ENCODE data around the gene PRPF38B.
"Not testable (repeated sequence)": the region's sequence is repeated elsewhere in the genome, so short reads cannot be mapped to it uniquely, and the experiment has no call there.

The PRPF38B gene

DNA sequence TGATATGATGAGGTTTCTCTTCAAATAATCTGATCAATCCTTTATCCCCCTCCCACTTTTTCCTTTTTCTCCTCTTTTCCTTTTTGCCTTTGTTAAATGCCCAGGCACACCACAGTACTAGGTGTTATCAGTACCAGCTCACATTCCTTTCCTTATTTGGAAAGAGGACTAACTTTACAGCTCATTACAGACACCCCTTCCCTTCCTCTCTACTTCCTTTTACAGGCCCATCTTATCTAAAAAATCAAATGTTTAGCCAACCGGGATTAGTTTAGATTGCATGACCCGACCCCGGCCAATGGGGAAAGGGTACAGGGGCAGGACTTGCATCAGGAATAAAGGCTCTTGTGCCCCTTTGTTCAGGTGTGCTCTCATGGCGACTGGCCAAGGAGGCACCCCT lies 10.4 kb upstream of the PRPF38B start:
- not testable (repeated sequence) for DNase-seq

DNA sequence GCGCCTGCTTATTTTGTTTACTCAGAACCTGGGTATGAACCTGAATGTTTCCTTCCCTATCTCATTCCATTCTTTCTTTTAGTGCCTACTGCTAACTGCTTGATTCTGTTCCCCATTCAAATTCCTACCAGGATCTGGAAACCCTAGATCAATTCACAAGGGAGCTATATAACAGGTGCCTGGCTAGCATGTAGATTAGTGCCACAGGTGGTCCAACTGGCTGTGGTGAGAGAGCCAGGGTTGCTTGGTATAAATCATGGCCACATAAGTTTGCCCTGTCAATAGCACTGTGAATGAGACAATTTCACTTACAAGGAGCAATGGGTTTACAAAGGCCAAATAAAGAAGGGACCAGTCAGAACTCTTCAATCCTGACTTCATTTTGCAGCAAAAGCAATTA lies 6.6 kb upstream of the PRPF38B start:
- no peak for DNase-seq

DNA sequence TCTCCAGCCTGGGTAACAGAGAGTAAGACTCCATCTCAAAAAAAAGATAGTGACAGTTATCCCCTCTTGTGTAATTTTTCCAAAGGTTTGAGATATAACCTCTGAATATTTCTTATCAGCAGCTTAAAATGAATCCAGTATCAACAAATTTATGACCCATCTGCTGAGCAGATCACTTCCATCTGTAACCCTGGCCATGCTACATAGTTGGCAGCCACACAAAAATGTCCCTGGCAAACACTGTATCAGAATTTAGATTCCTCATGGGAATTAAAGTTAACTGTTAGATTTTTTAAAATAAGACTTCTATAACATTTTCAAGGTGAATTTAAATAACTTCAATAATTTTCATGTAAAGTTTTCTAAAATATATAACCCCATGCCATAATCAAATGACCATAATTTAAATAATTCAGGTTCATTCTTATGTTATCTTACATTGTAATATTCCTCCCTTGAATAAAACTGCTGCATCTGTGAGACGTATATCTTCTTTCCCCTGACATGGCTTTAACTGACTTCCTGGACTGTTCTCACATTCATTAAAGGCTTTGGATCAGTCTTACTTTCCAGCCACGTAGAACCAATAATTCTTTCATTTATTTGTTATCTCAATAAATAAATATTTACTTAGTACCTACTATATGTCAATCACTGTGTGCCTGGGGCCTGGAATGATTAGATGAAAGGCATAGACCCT lies 5.3 kb upstream of the PRPF38B start:
- DNase-seq, result no peak

DNA sequence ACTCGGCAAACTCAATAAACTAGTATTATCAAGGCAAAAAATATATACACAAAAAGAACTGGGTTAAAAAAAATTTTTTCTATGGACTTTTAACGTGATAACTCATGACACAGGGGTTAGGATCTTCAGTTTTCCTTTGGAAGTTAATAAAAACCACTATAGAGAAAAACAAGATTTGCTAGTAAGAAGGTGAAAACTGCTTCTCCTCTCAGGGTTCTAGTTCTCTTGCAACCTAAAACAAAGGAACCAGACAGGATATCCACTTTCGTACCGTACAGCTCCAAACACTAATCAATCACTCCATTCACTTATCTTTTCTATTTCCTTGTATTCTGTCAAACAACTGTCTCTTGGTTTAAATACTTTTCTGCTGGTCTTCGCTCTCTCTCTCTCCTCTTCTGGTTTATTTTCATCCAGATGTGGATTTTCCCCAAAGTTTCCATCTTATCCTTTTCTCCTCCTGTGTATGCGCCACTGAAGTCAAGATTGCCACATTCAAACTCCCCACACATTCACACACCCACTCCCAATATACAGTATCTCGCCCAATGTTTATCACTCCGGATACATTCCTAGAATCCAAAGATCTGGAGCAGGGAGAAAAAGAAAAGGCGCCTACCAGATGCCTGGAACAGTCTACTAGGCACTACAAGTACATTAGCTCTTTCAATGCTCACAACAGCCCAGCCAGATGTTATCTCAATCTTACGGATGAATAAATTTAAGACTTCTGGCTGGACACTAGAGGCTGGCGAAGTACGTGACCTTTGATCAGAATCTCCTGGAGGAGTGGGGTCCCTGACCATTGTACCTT lies 775 bp upstream of the PRPF38B start:
- no peak for DNase-seq

DNA sequence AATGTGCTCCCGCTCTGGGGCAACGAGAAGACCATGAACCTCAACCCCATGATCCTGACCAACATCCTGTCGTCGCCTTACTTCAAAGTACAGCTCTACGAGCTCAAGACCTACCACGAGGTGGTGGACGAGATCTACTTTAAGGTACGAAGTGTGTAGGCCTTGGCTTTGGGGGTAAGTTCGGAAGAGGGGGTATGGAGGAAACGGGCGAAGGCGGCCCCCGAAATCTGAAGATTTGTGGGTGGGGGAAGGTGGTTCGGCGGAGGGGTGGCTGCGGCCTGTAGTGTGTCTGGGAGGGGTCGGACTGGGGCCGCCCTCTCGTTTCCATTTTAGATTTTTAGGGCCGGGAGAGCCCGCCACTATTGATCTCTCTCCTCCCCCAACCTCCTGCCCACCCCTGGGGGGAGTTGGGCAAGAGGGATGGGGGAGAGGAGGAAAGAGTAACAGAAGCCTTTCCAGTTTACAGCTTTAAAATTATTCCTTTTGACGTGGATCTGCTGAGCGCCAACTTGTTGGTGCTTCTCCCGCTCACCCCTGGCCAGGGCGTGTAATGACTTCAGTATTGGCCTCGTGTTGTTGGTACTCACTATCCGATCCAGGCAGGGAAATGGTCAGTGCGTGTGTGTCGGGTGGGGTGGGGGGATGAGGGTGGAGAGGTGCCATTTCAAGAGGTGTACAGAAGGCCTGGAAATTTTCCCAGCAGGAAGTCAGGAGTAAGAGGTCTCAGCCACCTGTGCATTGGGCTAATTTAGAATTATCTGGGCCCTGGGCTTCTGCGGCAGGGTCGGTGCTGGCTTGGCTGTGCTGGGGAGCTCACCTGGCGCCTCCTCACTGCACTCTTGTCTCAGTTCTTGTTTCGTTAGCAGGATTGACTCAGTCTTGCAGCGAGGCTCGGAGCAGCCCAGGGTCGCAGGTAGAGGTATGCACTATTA lies 880 bp downstream of the PRPF38B start:
- DNase-seq, result peak in 1 of 2 donors; percentile 73

DNA sequence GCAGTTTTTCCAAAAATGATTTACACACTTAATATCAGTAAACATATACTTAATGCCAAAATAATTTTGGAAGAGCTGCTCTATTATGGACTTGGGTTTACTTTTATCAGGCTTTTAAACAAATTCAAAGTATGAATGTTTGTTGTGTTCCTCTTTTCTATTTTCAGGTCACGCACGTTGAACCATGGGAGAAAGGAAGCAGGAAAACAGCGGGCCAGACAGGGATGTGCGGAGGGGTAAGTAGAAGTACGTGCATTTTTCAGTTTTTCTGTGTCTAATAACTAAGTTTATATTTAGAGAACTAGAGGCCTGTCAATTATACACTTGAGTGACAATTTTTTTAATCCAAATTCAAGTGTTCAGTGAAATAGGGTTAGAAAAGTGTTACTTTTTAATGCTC lies 3.4 kb downstream of the PRPF38B start:
- no peak for DNase-seq

DNA sequence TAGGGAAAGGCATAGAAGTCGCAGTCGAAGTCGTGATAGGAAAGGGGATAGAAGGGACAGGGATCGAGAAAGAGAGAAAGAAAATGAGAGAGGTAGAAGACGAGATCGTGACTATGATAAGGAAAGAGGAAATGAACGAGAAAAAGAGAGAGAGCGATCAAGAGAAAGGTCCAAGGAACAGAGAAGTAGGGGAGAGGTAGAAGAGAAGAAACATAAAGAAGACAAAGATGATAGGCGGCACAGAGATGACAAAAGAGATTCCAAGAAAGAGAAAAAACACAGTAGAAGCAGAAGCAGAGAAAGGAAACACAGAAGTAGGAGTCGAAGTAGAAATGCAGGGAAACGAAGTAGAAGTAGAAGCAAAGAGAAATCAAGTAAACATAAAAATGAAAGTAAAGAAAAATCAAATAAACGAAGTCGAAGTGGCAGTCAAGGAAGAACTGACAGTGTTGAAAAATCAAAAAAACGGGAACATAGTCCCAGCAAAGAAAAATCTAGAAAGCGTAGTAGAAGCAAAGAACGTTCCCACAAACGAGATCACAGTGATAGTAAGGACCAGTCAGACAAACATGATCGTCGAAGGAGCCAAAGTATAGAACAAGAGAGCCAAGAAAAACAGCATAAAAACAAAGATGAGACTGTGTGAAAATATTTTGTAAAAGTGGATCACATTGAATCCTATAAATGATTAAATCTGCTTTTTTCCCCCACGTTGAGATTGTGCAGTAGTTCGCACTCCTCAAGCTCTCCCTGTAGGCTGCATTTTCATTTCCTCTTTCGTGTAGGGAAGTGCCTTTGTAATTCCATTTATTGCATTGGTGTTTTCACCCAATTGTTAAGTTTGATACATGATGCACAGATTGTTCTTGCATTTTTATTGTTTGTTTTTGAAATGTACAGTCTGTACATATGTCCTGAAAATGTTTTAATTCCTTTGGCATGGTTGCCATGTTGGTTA lies 7.5 kb downstream of the PRPF38B start:
- DNase-seq, result no peak

DNA sequence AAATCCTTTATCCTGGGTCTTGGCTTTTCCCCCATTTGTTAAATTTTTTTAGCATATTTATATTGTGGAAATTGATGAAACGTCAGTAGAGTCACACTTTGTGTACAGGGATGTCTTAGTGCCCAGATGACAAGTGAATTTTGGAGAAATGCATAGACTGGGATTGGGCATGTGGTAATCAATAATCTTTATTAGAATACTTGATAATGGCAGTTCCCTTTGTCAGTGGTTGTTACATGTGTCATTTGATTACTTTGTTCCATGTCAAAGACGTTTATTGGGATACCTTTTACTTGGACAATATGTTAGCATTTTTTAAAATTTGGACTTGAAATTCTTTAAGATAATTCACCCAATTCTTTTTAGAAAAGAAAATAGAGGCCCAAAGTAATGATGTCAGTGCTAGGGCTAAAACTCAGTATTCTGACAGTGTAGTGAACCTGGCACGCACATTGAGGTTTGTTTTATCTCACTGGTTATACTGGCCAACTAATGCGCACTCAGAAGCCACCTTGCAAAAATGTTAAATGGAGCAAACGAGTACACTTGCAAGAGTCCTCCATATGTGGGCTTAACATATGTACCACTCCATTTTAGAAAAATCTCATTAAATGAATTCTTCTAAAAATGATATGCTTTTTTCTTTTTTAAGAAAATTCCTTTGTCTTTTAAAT lies 9.2 kb downstream of the PRPF38B start:
- no peak for DNase-seq

DNA sequence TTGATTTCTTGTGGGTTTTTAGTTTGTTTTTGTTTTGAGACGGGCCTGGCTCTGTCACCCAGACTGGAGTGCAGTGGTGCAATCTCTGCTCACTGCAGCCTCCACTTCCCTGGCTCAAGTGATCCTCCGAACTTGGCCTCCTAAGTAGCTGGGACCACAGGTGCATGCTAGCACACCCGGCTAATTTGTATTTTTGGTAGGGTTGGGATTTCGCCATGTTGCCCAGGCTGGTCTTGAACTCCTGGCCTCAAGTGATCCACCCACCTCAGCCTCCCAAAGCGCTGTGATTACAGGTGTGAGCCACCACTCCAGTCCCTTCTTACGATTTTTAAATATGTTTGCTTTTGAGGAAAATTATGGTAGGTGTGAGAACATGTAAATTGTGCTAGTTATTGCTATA lies 10.0 kb downstream of the PRPF38B start:
- DNase-seq, result not testable (repeated sequence)

DNA sequence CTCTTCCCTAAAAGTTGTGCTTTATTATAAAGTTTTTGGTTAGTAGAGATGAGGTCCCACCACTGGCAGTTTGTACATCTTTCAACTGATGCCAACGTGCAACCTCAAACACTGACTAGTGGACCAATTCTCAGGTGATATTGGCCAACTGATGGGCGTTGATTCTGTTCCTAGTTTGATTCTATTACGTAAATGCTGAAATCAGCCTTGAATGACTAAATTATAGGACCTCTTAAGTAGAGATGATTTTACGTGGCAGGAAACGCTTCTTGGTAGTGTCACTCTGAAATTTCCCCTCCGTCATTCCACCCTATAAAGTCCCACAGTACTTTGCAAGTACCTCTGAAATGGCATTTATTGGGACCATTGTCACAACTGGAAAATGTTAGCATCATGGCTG lies 11.8 kb downstream of the PRPF38B start:
- no peak for DNase-seq

DNA sequence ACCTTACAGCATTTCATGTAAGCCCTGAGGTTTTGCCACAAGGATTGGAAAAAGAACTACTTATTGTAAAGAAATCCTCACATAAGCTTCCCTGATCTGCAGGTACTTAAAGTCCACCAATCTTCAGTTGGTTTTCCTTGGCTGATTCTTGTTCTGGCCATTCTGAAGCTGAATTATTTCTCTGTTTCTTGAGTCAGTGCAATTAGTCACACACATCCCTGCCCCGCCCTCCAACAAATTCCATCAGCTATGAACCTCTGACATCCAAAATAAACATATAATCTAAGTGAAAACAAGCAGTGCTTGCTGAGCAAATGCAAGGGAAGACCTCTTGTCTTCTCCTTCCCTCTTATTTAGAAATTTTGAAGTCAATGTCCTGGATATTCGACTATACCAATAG lies 12.4 kb downstream of the PRPF38B start:
- DNase-seq, result no peak

DNA sequence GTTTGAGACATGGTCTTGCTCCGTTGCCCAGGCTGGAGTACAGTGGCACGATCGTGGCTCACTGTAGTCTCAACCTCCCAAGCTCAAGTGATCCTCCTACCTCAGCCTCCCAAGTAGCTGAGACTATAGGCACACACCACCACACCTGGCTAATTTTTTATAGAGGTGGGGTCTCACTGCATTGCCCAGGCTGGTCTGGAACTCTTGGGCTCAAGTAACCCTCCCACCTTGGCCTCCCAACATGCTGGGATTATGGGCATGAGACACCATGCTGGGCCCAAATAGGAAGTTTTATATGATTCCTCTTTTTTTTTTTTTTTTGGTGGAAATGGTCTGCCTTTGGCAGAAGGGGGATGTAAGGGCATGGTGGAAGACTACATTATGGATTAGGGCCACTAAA lies 14.5 kb downstream of the PRPF38B start:
- no peak for DNase-seq

DNA sequence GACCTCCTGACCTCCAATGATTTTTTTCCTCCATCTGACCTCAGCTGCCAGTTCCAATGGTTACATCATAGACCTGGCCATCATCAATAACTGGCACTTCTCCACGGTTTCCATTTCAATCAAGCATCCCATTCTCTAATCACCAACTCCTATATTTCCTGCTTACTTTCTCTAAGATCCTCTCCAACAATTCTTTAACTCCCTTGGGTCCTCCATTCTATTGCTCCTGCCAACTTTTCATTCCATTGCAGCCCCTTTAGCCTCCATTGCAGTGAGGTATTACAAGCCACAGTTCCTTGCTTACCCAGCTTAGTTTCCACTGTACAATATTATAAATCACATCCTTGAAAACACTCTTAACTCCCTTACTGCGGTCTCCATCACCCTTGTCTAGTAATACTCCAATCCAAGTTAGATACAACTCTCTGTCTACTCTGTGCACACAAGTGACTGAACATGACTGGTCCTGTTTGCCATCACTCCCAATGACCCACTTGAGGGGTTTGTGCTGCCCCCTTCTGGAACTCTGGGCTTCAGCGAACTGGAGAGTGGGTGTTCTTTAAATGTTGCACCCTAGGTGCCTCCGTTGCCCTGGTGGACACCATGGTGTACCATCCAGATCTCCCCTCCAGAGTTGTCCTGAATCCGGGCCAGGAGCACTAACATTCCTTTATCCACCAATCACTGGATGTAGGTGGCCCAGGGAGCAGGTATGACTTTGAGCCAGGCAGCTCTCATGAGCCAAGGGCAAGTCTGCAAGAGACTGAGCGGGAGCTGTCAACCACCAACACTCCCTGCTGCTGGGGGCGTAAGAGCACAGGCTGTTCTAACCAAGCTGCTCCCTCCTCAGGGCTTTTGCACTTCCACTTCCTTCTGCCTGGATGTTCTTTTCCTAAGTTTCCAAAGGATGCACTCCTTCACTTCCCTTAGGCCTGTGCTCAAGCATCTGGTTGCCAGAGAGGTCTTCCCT lies 16.9 kb downstream of the PRPF38B start:
- no peak for DNase-seq

DNA sequence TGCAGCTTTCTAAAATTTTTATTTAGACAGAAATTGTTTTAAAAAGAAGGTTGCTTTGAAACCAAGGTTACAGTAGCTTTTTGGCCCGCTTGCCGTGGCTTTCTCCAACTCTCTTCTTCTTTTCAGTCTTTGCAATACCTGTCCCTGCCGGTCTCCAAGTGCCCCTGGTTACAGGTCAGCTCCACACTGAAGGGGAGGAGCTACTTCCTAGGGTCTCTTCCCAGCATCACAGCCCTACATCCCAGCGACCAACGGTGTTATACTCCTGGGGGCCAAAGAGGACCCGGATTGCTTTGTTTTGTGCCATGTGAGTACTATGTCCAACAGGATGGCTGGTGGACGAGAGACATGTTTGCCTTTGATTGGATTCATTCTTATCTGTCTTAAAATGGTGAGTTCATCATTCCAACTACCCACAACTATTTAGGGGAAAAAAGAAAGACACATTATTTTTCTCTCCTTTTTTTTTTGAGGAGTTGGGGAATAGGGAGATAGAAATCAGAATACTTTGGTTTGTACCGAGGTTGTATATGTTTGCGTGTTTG lies 20.6 kb downstream of the PRPF38B start, which contains the start of gene FNDC7:
Gene FNDC7 (plus strand): TSS at position 303 of the 545 bp plus-strand sequence. CDS start 26 bp downstream, at position 329.
- DNase-seq, result no peak

DNA sequence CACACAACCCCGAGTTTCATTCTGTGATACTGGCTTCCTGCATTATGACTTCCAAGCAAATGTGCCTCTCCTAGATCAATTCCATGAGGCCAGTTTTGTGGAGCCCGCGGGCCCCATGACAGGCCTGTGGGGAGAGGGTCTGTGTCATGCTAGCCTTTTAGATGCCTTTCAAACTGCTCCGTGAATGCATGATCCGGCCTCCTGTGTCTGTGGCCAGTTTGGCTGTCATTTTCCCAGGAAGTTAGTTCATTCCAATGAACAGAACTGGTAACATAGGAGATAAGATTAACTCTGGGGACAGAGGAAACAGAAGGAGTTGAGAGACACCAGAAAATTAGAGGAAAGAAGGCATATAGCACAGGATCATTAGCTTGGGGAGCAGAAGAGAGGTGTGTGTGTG lies 23.8 kb downstream of the PRPF38B start:
- no peak for DNase-seq

DNA sequence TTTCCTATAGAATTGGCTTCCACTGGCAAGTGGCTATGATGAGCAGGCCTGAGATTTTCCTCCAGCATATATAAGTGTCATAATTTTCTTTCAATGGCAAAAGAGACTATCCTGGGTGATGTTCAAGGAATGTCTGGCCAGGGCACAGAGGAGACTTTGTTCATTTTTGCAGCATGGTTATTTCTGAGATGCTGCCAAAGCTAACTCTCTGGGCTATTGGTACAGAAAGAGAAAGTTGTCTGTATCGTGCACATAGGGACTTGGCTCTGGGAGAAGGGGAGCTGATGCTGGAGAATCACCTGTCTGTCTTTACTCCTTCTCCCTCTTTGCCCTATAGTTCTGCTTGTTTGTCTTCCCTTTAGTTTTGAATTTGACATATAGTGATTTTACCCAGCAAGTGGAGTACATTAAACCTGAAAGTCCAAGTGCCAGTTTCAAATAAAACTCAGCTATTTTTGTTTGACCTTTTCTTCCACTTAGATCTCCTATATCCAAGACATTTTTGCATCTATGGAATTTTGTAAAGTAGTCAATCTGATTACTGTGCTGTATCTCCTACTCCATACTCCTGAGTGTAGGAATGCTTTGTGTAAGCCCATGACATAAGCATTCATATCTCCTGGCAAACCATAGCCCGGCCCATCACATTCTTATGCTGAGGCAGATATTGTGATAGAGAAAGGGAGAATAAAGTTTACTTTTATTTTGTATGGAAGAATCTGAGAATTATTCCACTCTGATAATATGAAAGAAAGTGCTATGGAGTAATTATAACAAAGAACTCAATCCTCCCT lies 24.5 kb downstream of the PRPF38B start:
- no peak for DNase-seq

DNA sequence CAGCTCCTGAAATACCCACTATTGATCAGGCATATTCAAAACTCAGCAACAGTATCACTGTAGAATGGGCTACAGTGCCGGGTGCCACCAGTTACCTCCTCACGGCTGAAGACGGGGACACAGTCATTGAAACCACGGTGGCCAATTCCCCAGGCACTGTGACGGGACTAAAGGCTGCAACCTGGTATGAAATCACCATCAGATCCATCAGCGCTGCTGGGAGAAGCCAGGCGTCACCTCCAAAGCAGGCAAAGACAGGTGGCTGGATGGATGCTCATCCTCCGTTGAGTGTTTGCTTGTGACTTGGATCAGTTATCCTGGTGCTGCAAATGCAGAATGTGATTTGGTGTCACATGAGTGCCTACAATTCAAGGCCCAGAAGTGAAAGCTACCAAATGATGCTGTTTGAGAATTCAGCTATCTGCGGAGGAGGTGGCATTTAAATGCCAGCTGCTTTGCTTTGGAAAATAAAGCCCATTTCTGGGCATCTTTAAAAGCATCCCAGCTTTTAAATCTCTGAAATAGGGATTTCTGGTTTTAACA lies 25.7 kb downstream of the PRPF38B start:
- no peak for DNase-seq

DNA sequence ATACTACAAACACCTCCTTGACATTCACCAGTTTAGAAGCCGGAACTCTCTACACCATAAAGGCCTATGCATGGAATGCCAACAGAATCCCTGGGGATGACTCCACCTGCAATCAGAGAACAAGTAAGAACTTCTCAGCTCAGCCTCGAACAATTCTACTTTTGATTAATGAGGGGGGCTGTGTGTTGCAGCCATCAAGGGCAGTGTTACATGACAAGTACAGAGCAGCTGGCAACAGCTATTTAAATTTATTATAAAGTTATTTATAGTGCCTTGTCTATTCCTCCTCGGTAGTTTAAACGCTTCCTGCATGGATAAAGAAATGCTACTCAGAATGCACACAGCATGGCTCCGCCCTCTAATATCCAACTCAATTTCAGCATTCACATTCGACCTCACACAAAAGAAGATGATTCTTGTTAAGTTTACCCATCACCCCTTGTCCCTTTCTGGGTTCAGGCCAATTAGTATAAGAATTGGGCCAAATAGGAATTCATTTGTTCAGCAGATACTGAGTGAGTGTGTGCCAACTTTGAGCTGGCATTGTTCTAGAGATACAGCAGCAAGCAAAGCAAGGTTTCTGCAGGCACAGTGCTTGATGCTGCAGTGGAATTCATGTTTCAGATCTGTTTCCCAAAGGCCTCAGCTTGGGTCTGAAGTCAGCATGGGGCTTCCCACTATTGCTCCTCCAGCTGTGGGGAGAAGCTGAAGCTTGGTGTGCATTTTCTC lies 27.0 kb downstream of the PRPF38B start:
- DNase-seq, result no peak

Data from bone marrow (tissue), 2 donors.